Stimulated activated CD8-positive, alpha-beta memory T cell treated with anti-CD3 and anti-CD28 coated beads, Interleukin-7, amount 100 ng/mL, for 24 hours (primary cell): ENCODE results near the gene FOXN3.
"Not testable (repeated sequence)": the region's sequence is repeated elsewhere in the genome, so short reads cannot be mapped to it uniquely, and the experiment has no call there.

ENCODE experiments used
- DNase-seq: peaks from one replicate; pipeline ENCODE4 v3.0.0-alpha.2; 2020; ENCODE audit warnings: low read depth

FOXN3 gene

DNA sequence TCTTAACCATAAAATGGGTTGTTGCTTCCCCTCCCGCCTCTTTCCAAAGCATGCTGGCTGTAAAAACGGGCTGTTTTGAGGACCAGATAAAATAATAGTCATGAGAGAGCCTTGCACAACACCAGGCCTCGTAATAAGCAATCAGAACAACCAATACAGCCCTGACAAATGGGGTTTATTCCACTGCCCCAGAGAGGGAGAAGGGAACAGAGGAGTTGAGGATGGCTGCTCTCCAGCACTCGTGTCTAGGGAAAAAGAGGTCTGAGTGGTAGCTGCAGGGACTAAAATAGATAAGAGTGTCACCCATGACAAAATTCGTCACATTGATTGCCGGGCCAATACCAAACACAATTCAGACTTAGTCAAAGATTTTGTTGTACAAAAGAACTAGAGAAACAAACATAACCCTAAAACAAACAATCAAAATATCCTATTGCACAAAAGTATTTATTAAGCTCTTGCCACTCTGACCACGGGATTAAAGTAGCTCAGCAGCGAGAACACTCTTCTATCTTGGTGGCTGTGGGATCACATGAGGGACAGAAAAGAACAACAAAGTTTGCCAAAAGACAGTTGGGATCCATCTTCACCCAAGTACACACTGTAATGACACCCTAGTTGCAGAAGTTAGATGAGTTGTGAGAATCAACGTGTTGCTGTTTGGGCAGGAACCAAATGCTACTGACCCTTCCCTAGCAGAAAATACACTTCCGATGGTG, 188.0 kb downstream of the FOXN3 start:
- no peak for DNase-seq

DNA sequence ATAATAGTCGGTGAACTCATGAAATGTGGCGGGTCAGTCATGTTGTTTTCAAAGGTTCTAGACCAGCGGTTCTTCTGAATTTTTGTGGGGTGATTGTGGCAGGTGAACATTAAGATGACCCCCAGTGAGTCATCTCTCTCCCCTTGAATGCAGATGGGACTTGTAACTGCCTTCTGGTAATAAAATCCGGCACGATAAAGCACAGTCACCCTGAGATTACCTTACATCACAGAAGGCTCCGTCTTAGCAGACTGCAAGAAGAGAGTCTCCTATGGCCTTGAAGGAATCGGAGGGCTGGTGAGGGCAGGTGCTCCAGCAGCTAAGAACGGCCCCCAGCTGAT, 189.6 kb downstream of the FOXN3 start:
- DNase-seq: no peak

DNA sequence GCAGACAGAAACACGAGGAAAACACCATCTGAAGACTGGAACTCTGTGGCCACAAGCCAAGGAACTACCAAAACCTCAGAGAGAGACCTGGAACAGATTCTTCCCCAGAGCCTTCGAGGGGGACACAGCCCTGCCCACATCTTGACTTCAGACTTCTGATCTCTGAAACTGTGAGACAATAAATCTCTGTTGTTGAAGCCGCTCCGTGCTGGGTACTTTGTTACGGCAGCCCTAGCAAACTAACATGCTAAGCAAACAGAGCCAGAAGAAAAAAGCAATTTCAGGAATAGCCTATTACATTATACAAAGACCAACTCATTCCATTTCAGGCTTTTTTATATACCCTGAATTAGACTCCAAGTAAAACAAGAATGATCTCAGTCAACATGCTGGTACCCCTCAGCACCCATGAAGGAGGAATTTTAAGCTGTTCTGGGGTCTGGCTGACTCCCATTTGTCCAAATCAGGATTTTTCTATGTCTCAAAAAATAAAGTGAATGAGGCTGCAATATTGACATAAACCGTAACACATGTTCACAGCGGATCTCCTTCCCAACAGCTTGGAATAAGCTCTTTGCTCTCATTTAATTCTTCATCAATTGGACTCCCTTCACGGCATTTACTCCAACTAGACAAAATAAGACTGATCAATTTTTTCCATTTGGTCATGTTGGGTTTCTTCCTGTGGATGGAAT, 190.1 kb downstream of the FOXN3 start:
- no peak for DNase-seq

DNA sequence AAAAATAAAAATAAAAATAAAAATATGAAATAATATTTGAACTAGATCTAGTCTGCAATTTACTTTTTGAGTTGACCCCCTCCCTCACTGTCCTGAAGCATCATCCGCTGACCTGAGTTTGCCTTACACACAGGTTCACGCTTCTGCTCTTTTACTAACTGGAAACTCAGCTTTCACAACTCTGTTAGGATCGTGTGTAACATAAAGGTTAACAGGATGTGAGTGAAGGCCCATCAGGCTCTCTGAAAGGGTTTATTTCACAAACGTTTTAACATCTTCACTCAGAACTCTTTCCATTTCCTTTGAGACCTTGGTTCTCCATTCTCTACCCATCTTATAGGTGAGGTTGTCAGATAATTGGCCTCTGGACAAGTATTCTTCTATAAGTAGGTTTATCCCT, 191.4 kb downstream of the FOXN3 start:
- no peak for DNase-seq

DNA sequence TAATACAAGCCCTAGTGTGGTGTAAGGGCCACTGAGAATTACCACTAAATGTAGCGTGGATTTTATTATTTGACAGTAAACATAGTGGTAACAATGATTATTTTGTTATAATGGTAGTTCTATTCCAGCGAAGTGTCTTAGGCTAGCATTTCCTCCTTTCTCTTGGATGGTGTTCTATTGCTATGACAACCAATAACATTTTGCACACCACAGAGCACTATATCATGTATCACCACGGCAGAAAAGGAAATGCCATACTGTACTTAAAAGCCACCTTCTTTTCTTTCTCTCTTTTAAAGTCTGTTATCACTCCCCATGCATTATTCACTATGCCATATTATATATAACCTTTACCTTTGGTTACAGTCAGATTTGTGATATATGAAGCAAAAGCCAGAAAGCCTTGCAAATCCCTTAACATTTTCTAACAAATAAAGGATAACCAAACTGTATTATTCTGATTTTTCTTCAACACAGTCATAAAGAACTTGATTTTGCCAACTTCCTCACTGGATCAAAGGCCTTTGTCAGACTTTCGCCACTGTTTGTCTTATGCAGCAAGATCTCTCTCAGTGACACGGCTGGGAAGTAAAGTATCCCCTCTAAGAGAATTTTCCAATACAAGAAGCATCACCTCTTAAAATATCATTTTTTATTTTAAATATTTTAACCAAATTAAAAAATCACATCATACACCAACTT, 195.8 kb downstream of the FOXN3 start:
- no peak for DNase-seq

DNA sequence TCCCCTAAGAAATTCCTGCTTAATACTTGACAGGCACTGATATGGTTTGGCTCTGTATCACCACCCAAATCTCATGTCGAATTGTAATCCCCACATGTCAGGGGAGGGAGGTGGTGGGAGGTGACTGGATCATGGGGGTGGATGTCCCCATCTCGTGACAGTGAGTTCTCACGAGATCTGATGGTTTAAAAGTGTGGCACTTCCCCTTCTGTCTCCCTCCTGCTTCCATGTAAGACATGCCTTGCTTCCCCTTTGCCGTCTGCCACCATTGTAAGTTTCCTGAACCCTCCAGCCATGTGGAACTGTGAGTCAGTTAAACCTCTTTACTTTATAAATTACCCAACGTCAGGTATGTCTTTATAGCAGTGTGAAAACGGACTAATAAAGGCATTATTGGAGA, 198.0 kb downstream of the FOXN3 start:
- DNase-seq: no peak

DNA sequence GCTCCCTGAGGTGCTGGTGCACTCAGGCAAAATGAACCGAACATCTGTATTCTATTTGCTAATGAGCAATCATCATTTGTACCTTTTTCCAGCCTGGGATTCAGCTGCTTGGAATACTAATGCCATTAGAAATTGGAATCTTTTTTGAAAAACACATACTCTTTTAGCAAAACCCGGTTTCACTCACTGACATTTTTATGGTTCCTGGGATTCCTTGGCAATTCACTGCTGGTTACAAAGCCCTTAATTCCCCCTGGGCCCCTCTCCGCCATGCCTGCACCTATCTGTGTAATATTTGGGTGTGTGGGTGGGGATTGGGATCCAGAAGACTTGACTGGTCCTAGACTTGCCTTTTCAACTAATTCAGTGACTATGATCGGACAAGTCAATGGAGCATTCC, 199.1 kb downstream of the FOXN3 start:
- DNase-seq: no peak

DNA sequence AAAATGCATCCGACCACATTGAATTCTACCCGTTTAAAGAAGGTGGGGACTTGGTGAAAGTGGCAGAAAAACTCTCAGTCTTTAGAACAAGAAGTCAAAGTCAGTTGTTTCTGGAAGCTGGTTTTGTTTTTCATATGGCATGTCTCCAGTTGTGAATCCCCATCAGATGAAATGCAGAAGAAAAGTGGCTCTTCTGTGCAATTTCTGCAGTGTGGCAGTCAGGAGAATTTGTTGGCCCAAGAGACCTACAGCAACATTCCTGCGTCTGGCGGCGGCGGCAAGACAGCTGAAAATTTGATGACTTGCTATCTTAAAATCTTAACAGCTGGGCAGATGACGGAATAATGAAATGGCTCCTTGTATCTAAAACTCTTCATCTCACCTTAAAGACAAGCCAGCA, 201.5 kb downstream of the FOXN3 start:
- DNase-seq: no peak

DNA sequence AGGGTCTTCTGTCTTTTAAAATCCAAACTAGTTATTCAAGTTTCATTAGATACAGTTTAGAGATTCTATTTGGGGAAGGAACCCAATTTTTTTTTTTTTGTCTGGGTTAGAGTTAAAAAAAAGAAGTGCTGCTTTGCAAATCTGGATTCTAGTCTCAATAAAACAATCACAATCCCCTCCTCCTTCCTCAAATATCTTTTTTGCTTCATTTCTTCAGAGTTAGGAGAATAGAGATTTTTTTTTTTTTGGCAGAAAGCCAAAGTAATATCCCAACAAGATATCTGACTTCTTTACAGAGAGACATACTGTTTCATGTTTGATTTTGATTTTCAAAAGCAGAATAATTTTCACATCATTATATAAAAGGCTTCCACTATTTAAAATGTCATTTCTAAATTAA, 201.9 kb downstream of the FOXN3 start:
- no peak for DNase-seq

DNA sequence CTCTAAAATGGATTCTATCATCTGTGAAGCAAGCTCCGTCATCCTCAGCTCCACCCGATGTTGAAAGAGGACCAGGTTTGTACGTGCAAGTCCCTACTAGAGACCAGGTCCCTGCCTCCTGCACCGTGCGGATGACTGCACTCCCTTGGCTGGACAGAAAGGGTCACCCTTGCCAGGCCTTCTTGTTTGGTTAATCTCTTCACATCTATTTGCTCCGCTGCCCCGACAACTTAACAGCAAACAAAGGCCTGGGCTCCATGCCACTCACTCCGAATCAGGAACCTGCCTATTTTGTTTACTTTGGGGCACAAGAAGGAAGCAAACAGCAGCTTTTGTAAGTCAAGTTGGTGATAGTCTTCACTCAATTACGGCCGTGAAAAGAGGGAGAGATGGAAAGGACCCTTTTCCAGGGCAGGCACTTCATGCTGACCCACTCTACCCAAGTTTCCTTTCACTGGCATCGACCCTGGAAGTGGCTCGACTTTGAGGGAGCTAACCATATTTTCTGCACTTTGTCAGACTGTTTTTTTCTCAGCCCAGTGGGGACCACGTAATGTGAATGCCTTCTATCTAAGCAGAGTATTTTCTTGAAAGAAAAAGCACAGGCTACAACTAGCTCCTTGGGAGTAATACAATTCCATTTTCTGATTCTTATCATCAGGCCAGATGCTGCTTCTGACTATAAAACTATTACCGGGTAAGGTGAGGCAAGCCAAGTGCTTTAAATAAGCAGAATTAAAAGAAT, 202.6 kb downstream of the FOXN3 start:
- no peak for DNase-seq

DNA sequence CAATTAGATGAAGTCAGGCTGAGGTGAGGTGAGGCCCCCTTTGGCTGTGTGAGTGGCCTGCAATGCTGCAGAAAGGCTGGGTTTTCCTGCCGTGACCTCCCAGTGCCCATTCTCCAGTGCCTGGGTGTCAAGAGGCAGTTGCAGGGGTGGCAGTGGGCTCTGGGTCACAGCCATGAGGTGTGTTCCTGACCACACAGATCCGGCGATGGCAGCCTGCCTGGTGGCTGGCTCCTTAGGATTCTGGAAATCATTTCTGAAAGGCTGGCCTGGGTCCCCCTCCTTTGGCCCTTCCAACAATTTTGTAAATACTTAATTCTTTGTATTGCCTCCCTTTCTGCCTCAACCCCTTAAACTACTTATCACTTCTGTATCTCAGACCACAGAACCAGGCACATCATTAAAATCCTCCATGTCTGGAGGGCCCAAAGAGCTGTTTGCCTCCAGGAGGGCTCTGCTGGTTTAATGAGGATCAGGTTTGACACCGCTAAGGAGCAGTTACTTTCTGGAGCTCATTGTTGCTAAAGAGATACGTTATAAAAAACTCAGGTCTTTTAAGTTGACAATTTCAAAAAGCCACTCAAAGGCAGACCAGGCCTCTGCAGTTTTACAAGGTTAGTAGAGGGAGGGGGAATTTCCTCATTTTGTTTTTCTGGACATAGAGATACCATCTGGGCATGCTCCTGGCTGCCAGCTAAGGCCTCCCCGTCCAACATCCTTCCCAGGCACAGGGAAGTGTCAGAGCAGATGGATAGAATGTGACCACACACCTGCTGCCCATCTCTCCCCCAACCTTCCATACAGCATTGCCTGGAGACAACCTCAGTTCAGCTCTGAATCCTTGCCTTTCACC, 204.4 kb downstream of the FOXN3 start:
- DNase-seq: no peak

DNA sequence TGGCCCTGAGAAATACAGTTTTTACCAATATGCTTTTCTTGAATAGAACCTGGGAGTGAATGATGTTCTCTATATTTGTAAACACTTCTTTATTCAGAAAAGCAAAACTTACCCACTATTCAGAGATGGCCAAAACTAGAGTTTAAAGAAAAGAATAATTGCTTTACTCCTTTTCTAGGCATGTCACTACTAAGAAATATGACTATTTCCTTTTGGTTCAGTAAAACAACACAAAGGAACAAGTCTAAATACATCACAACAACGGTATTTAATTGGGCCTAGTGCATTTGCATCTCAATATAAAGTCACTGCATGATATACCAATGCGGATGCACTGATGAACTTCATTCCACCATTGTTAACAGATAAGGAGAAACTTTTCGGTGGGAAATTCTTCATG, 207.5 kb downstream of the FOXN3 start:
- no peak for DNase-seq

DNA sequence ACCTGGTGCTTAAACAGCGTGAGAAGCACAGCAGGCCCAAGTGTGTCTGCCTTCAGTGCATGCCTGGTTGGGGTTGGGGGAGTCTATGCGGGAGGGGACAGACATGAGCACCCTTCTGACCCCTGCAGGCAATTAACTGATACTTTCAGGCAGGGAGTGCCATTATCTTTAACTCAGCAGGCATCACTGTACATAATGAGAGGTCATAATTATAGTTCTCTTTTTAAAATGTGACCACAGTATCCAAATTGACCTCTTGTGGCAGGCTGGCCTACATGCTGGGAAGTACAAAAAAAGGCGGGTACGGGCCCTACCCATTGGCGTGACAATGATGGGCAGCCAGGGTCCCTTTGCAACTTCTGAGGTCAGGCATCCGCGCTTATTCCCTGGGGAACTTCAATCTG, 209.1 kb downstream of the FOXN3 start:
- no peak for DNase-seq

DNA sequence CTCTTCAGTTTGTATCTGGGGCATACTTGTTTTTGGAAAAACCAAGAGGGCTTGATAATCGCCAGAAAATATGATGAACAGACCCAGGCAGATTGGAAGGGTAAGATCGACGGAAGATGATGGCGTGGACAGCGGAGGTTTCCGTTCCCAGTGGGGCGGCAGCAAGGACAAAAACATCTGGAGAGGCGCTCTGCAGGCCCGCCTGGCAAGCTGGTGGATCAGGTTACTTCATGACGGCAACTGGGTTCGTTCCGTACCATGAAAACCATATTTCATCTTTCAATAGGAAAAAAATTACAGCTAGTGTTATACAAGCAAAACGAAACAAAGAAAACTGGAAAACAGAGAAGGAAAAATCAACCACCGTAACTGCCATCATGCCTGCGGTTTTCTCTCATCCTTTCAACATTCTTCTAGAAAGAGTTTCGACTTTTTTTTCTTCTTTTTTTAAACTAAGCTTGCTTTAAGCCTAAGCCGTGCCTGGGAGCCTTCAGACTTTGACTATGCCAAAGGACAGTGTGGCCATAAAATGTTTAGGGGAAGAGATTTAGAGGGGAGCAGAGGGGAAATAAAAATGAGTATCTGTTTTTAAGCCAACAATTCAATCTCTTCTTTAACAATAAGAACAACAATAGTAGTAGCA, 210.5 kb downstream of the FOXN3 start:
- no peak for DNase-seq

DNA sequence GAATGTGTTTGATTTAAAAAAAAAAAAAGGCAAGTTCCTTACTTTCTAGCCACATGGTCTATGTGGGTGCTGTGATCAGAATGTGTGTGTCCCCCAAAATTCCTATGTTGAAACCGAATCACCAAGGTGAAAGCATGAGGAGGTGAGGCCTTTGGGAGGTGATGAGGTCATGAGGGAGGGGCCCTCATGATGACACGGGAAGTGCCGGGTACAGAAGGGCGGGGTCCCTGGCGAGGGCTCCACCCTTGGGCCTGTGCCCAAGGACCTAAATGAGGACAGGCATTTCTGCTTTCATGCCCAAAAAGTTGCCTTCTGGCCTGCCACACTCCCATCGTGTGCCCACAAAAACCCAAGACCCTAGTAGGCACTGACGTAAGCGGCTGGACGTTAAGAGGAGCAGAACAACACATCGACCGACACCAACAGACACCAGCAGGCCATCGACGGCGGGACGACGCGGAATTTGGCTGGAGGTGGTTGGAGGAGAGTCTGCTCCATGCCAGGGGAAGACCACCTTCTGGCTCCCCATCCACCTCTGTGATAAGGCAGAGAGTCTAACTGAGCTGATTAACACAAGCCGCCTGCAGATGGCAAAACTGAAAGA, 211.8 kb downstream of the FOXN3 start:
- no peak for DNase-seq

DNA sequence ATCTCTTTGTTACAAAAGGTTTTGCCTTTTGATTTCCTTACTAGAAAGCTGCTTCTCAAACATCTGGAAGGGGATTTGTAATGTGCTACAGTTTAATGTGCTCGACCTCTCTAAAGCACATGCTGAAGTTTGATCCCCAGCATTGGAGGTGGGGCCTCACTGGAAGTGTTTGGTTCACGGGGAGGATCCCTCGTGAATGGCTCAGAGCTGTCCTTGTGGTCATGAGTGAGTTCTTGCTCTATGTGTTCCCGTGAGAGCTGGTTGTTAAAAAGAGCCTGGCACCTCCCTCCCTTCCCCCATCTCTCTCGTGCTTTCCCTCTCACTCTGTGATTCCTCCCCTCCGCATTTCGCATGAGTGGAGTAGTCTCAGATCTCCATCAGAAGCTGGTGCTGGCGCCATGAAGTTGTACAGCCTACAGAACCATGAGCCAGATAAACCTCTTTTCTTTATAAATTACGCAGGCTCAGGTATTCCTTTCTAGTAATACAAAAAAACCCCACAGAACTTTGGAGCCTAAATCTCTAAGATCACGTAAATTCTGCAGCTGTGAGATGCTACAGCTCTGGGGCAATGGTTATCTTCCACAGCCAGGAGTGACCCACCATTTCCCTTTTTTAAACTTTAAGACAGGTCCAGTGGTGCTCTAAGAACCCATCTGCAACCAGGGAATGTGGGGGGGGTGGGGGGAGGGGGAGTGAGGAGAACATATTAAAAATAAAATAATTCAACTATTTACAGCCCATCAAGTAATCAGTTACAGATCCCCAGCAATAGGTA, 214.4 kb downstream of the FOXN3 start:
- DNase-seq: no peak

DNA sequence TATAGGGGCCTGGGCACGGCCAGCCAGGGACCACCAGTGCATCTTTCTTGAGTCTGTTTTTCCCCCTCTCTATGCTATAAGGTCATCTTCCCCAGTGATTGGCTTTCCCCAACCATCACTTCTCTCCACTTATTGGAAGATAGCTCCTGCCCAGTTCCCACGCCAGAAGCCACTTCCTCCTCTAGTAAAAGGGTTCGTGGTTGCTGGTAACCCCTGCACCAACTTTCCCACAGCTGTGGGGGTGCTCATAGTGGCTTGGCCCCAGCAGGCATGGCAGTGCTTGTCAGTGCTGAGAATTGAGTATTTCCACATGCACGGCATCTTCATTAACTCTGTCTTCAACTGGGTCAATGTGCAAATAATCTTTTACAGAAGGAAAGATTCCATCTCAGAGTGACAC, 215.4 kb downstream of the FOXN3 start:
- DNase-seq: no peak

DNA sequence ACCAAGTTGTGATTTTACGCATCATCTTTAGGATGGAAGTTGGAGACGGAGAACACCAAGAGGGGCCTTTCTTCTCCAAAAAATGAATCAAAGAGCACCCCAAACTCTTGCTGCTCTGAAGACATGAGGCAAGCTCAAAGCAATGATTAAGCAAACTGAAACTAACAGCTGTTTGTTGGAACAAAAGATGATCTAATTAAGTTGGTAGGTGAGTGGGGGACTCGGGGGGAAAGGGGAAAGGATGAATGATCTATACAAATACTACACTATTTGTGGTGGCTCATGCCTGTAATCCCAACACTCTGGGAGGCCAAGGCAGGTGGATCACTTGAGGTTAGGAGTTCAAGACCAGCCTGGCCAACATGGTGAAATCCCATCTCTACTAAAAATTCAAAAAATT, 217.7 kb downstream of the FOXN3 start:
- not testable (repeated sequence) for DNase-seq

DNA sequence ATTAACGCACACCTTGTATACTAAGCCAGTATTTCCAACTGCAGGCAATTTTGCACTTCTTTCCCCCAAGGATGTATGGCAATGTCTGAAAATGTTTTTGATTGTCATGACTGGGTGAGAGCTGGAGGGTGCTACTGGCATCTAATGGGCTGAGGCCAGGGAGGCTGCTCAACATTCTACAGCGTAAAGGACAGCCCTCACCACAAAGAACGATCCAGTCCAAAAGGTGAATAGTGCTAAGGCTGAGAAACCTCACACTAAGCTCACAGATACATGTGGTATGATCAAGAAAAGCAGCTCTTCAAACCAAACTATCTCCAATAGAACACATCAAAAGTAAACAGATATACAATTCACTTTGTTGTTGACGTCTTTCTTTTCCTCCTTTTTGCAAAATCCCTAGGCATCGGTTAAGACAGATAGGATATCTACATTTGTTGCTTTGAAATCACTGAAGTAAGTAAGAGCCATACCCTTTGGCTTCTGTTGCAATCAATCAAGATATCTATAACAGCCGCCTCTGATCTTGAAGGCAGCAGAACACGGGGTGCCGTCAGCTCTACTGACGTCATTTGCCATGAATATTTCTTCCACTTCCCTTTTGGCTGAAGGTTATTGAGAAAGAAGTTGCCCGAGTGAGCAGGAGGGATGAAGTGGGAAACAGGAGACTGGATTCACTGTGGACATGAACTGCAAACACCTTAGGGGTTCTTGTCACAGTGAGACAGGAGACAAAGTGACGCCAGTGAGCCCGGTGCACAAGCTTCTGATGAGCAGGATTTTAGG, 218.3 kb downstream of the FOXN3 start:
- no peak for DNase-seq
